UCSD-AML1 (cell line): ENCODE data around the gene TCEA3.
A peak's percentile ranks its signal among the peaks of the same experiment; 100 is the strongest.
"Not testable (repeated sequence)": the region's sequence is repeated elsewhere in the genome, so short reads cannot be mapped to it uniquely, and the experiment has no call there.

ENCODE experiments used
- DNase-seq: peaks from one replicate; lab custom pipeline; 2025; ENCODE audit not compliant: unreplicated experiment; lab: John Stamatoyannopoulos, UW

Gene TCEA3

DNA sequence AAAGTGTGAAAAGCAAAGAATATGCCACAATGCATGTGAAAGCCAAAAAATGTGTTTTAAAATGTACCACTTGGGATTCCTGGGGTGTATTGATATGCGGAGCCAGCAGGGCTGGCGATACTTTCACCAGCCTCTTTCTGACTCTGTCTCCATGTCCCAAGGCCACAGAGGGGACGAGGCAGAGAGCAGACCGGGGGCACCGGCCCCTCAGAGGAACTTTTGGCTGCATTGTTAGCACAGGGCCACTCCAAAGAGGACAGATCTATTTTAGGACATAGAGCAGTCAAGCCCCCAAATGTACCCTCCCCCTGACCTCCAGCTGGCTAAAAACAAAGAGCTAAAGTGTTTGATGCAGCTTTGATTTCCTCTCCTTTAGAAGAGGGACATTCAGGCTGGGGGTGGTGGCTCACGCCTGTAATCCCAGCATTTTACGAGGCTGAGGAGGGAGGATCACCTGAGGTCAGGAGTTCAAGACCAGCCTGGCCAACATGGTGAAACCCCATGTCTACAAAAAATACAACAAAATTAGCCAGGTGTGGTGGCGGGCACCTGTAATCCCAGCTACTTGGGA is 29.3 kb downstream of the TCEA3 start:
- no peak for DNase-seq

DNA sequence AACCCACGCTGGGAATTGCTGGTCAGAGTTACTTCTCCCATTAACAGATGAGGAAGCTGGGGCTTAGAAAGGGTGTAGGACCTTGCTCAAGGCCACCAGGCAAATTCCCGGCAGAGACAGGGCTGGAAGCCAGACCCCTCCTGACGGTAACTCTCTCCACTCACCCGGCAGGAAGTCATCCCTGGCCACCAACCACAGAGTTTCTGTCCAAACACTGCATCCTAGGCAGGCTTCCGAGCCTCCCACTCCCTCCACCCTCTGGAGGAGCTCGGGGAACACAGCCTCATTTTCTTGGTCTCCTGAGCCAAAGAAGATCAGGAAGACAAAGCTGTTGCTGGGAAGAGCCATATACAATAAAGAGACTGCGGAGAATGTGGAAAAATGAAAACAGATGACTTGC is 29.9 kb downstream of the TCEA3 start:
- peak; percentile 42 for DNase-seq

DNA sequence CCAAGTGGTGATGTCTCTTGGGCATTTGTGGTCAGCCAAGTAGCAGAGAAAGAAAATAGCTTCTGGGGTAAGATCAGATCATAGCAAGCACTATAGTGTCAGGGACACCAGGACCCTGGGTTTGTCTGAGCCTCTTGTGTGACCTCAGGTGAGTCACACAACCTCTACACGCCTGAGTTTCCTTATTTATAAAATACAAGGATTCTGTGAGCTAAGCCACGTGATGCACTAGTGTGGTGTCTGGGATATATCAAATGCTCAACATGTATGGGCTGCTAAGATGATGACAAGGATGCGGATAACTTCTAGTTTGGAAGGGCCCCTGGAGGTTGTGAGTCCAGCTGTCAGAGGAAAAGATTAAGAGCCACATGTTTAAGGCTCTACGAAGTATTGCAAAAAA is 30.4 kb downstream of the TCEA3 start:
- DNase-seq = no peak

DNA sequence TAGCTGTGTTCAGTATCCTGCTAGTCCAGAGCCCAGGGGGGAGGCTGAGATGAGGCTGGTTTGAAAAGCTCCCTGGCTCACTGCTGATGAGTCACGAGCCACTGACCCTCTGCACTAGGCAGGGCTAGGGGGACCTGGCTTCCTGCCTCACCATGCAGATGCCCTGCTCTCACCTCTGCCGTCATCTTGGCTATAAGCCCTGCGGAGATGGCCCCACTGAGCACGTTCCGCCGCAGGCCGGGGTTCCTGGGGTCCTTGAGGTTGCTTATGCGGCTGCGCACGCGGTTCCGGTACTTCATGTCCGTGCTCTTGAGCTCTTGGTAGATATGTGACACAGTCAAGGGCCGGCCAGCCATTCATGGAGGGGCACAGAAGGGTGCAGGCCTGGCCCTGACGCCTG is 30.8 kb downstream of the TCEA3 start:
- DNase-seq = no peak

DNA sequence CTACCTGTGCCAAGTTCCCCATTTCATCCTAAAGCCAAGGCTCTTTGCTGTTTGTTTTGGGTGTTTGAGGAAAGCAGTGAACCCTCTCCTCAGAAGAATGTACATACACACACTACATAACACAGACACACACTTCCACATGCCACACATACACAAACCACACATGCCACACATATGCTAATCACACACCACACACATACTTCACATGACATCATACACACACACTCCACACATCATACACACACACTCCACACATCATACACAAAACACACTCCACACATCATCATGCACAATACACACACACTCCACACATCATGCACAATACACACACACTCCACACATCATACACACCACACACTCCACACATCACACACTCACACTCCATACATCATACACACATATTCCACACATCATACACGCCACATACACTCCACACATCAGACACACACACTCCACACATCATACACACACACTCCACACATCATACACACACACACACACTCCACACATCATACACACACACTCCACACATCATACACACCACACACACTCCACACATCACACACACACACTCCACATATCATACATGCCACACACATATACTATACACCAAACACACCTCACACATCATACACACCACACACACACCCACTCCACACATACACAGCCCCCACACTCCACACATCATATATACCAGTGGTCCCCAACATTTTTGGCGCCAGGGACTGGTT is 32.3 kb downstream of the TCEA3 start:
- no peak for DNase-seq

DNA sequence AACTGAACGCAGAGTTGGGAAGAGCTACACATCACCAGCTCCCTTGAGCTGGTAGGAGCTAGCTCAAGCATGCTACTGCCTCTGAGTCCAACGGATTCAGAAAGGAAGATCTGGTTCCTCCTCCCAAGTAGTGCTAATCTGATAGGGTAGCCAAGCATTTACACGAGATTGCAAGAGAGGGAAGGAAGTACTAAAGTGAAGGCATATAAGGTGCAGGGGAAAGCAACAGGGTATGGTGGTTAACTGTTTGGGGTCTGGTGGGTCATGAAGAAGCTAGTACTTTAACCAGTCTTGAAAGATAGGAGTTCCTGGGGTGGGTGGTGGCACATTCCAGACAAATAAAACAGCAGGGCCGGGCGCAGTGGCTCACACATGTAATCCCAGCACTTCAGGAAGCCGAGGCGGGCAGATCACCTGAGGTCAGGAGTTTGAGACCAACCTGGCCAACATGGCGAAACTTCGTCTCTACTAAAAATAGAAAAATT is 34.7 kb downstream of the TCEA3 start:
- DNase-seq = no peak

DNA sequence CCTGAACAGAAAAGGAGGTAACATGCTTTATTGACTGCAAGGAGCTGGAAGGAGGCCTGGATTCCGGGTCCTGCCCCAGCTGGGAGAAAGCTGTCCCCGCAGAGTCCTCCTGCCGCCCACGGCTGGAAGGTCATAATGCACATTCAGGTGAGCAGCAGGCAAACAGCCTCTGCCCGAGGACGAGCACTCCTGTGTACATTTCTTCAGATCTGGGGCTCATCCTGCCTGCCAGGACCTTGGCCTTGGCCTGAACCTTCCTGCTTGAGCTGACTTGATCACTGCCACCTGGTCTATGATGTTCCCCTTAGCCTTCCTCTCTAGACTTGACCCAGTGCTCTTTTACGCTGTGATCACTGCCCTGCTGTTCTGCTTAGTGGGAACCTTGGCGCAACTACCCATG is 37.1 kb downstream of the TCEA3 start:
- no peak for DNase-seq

DNA sequence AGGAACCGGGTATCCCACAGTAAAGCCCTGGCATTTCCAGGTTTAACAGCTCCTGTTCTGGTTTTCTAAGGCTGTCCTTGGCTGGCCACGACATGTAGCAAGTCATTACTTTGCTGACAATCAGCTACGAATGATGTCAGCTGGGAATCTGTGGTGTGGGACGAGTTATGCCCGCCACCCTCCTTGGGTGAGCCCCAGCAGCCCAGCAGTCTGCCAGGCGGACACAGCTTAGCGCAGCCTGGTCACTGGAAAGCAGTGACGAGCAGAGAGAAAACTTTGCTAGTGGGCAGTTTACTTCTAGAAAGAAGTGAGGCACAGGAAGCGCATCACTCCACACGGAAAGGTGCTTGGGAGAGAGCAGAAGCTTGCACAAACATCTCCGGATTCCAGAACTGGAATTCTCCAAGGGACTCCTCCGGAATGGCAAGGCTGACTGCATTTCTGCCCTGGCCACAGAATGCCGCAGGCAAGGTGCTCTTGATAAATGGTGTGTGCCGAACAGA is 39.4 kb downstream of the TCEA3 start:
- no peak for DNase-seq

DNA sequence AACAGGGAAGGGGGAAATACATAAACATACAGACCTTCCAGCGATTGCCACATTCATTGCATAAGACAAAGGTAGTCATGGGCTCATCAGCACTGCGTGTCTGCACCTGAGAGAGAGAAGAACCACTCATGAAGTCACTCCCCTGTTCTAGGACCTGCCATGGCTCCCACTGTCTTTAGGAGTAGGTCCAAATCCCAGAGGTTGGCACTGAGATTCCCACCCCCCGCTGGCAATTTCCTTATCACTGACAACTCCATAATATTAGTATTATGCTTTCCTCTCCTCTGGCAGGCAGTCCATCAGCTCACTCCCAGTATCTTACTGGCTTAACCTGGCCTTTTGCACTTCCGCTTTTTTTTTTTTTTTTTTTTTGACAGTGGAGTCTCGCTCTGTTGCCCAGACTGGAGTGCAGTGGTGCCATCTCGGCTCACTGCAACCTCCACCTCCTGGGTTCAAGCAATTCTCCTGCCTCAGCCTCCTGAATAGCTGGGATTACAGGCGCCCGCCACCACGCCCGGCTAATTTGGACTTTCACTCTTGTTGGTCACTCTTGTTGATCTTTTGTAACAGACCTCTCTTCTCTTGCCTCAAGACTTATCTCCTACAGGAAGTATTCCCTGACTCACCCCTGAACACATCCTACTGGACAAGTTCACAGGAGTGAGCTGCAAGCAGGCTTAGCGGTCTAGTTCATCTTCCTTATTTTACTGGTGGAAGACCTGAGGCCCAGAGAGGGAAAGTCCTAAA is 40.1 kb downstream of the TCEA3 start:
- no peak for DNase-seq

DNA sequence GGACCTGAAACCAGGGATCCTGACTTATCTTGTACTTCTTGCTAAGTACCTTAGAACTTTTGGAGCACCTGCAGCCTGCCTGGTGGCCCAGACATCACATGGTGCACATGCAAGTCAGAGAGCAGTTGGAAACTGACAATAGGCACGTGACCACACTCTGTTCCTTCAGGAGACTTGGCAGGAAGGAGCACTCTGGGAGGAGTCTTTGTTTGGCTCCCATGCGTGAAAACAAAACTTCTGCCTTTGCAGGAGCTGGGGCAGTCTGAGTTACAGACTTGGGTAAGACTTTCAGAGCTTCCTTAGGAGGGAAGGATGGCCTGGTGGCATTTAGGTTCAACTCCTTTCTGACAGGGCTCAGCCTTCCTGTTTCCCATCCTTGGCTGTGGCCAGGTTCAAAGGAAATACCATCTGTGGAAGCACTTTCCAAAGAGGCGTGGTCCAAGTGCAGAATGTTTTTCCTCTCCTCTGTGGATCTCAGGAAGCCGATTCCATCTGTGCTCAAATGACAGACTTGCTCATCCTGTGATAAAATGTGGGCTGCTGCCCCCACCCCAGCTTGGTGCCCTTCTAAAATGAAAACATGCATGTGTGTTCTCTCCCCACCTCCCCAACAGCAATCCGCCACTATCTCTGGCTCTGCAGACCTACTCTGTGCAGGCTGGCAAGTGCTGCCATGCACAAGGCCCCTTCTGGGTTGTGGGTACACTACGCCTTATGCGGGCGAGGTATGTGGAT is 40.8 kb downstream of the TCEA3 start:
- no peak for DNase-seq

DNA sequence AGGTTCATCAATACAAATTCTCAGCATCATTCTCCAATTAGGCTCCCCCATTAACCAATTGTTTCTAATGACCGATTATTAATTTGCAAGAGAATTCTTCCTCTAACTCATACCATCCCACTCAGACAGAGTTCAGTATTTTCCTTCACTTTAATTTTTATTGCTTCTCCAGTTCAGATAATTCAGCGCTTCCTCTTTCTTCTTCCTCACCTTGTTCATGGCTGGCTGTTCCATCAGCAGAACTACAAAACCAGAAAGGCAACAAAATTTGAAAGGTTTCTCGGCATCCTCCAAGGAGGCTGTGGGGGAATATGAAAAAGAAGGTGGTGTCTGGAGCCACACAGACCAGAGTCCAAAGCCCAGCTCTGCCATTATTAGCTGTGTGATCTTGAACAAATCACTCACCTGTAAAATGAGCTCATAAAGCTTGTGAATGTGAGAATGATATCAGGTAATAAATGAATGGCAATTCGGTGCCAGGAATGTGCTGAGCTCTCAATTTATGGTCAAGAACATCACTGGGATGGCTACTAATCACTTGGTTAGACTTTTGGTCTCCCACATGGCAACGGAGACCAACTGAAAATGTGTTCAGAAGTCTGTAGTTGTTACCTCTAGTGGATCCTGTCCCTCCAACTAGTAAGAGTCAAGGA is 43.2 kb downstream of the TCEA3 start:
- DNase-seq = no peak

DNA sequence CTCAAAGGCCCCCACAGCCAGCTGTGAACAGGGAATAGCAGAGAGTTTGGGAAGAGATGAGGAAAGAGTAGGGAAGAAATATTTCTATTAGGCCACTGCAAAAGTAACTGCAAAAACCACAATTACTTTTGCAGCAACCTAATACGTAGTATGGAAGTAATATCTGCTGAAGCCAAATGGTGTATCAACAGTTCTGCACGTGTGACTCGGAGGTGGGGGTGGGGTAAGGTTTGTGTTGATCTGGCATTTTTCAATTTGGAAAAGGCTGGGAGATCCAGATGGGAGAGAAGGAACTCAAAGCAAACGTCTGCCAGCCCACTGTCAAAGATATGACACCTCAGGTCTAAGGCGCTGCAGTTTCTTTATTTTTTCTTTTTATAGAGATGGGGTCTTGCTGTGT is 43.8 kb downstream of the TCEA3 start:
- DNase-seq = no peak

DNA sequence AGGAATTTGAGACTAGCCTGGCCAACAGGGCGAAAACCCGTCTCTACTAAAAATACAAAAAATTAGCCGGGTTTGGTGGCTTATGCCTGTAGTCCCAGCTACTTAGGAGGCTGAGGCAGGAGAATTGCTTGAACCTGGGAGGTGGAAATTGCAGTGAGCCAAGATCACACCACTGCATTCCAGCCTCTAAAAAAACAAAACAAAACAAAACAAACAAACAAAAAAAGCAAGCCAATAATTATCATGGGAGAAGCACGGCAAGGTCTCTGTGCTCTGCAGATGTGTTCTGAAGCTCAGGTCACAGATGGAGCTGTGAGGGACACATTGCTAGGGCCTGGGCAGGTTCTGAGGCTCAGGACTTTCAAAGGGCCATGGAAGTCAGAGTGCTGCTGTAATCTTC is 44.3 kb downstream of the TCEA3 start:
- DNase-seq = not testable (repeated sequence)

DNA sequence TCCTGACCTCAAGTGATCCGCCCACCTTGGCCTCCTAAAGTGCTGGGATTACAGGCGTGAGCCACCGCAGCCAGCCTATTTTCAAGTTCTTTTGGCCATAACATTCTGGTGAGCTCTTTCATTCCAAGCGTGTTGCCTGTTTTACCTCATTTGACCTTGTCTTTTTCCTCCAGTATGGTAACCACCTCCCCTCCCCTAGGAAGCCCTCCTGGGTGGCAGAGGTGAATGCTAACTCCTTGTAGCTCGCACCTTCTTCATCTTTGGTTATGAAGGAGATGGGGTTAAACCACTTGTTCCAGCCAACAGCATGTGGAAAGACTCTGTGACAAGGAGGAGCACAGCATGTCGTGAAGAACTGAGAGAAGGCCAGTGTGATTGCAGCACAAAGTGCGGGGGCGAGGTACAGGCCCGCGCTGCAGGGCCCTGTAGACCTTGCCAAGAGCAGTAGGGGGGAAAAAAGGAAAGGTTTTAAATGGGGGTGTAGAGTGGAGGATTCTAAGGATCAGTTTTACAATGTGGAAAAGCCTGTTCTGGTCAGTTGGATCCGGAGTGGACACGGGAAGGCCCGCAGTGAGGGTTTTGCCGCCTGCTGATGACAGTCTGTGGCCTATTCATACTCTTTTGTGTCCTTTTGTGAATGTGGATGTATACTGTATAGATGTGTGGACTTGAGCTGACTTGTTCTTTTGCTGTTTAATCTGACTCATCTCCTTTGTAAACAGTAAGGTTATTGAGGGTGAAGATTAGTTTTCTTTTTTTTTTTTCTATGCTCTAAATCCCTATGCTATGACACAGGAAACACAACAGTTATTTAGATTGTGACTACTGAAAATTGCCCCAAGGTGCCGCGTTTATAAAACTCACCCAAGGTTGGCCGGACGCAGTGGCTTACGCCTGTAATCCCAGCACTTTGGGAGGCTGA is 47.4 kb downstream of the TCEA3 start:
- DNase-seq = no peak

DNA sequence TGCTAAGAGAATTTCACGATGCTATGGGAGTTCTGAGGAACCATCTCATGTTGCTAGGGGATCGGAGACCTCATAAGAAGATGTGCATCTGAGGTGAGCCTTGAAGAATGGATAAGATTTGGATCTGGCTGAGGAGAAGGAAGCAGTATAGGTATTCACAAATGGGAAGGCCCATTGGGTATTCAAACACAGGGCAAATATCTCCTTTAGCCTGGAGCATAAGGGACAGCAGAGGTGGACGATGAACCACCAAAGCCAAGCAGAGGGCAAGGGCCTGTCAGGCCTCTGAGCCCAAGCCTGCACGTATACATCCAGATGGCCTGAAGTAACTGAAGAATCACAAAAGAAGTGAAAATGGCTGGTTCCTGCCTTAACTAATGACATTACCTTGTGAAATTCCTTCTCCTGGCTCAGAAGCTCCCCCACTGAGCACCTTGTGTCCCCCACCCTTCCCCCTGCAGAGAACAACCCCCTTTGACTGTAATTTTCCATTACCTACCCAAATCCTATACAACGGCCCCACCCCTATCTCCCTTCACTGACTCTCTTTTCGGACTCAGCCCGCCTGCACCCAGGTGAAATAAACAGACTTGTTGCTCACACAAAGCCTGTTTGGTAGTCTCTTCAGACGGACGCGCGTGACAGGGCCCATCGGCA is 50.3 kb downstream of the TCEA3 start:
- DNase-seq = not testable (repeated sequence)

DNA sequence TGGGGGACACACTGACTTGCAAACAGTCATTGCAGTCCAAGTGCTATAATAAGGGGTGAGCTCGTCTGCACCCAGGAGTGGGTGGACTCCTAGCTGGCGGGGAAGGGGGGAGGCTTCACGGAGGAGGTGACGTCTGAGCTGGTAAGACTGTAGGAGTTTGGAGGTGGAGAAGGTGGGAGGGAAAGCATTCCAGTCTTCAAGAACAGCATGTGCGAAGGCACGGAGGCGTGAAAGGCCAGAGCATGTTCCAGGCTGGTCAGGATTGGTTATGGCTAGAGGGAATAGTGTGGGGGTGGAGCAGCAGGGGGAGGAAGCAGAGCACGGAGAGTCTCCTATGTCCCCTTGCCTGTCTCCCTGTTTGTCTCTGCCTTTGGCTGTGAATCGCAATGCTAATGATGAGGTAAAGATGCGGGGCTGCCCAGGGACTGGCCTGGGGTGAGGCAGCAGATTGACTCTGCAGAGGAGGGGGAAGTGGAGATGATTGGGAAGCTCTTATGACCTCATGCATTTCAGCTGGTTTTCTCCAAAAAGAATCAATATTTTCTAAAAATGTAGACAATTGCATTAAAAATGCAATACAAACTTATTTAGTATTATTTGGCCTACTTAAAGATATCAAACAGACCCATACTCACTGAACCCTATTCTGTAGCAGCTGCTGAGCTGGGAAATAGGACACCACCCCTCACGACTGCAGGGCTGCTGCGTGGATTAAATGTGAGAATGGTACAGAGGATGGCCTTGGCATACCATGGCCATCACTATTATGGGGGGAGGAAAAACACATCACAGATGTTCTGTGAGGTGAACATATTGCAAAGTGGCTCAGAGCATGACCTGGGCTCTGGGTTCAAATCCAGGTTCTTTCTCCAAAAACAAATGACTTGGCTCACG is 52.3 kb downstream of the TCEA3 start:
- no peak for DNase-seq

DNA sequence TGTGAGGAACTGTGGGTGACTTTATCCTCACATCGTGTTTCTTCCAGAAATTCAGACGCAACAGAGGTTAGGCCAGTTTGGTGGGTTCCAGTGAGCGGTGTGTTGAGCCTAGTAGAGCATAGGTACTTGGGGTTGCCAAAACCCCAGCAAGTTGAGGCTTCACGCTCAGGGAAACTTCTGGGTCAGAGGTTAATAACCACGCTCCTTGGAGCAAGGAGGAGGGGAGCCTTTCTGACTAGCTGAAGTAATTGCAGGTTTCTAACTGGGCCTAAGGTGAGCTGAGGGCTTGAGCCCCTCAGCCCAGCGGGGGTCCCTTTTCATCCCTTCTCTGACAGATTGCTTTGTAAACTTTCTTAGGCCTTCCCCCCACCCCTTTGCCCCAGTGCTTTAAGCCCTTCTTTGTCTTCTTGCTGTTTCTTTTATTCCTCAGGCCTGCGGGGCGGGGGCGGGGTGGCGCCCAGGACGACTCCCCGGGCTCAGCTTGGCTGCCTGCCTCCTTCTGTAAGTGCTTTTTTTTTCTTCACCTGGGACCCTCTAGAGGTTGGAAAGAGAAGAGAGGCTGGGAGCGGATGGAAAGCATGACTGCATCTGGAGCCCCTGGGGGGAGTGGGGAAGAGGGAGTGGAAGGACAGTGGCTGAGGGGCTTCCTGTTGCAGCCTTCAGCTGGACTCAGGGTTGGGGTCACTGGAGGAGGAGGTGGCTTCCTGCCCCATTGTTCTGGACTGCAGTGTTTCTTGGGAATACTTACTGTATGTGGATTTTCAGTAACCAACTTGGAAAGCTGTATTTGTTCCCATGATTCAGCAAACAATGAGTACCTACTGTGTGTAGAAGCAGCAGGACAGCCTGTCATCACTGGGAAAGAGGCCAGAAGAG is 53.6 kb downstream of the TCEA3 start:
- no peak for DNase-seq
